NOMO-1 (cell line): Measurements from ENCODE around the gene WFDC9.
A peak's percentile ranks its signal among the peaks of the same experiment; 100 is the strongest.
"Not testable (repeated sequence)": the region's sequence is repeated elsewhere in the genome, so short reads cannot be mapped to it uniquely, and the experiment has no call there.

Experiments used
- DNase-seq, 2 experiments: peaks; one replicate each; lab custom pipeline; 2025; ENCODE audit not compliant: unreplicated experiment in 2 of 2; lab: John Stamatoyannopoulos, UW

Gene WFDC9

GRCh38 chr20:45593498-45593897 lies 37.6 kb downstream of the WFDC9 start:
- DNase-seq, result no peak

- DNase-seq, result peak; percentile 9 to 68
Observed at GRCh38 chr20:45592574-45593189, 38.4 kb downstream of the WFDC9 start.

- peak in 1 of 2 experiments; percentile 10 for DNase-seq
Observed at GRCh38 chr20:45589725-45590124, 41.4 kb downstream of the WFDC9 start.

- no peak for DNase-seq
Observed at GRCh38 chr20:45588800-45589199, 42.3 kb downstream of the WFDC9 start.

GRCh38 chr20:45585986-45586385 lies 45.1 kb downstream of the WFDC9 start:
- not testable (repeated sequence) for DNase-seq

GRCh38 chr20:45584294-45584693 lies 46.8 kb downstream of the WFDC9 start:
- not testable (repeated sequence) for DNase-seq

GRCh38 chr20:45583502-45583901 lies 47.6 kb downstream of the WFDC9 start:
- no peak for DNase-seq

- no peak for DNase-seq
Observed at GRCh38 chr20:45581702-45582101, 49.4 kb downstream of the WFDC9 start.

- DNase-seq, result no peak
Observed at GRCh38 chr20:45579184-45579583, 51.9 kb downstream of the WFDC9 start, which contains the start of gene WFDC8. Gene WFDC8 (minus strand): TSS chr20:45579284. CDS start chr20:45579247, 37 bp downstream.

- DNase-seq, result no peak
Observed at GRCh38 chr20:45578231-45578630, 52.9 kb downstream of the WFDC9 start.

- DNase-seq, result no peak
Observed at GRCh38 chr20:45576995-45577394, 54.1 kb downstream of the WFDC9 start.

GRCh38 chr20:45575931-45576330 lies 55.2 kb downstream of the WFDC9 start:
- no peak for DNase-seq

GRCh38 chr20:45569650-45570049 lies 61.4 kb downstream of the WFDC9 start:
- not testable (repeated sequence) for DNase-seq

GRCh38 chr20:45564760-45565276 lies 66.3 kb downstream of the WFDC9 start:
- no peak for DNase-seq
